HG03108 (cell line): ENCODE data around the gene LAMA3.
A peak's percentile ranks its signal among the peaks of the same experiment; 100 is the strongest.

Experiments
- ATAC-seq: cut with Tn5 transposase; IDR thresholded peaks from one replicate; pipeline ENCODE4 v1.9.1; 2021; ENCODE audit warnings: moderate library complexity; ENCODE audit not compliant: unreplicated experiment

LAMA3 gene

DNA sequence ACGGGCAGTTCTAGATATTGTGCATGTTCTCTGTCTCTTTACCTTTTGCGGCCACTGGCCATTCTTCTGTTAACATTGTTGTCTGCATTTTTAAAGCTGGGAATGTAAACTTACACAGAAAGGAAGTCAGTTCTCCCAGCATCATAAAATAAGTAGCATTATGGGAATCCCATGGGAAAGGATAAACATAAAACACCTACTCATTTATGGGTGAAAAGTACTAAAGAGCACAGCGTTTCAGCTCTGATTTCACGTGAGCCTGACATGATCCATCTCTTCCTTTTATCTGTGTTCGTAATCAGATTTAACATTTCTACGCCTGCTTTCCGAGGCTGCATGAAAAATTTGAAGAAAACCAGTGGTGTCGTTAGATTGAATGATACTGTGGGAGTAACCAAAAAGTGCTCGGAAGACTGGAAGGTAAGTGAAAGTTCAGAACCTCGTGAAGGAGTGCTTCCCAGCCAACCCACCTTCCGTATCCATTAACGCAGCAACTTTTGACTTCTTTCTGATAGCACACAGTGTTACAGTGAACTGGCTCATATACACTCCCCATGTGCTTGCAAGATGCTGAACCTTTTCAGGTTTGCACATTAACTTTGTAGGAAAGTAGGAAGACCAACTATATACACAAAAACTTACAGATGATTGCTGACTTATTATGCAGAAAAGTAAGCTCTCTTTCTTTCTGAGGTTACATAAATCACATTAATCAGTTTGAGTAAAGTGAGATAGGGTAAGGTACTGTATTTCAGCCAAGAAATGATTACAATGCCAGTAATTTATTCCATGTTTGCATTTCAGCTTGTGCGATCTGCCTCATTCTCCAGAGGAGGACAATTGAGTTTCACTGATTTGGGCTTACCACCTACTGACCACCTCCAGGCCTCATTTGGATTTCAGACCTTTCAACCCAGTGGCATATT is 238.8 kb downstream of the LAMA3 start:
- no peak for ATAC-seq

DNA sequence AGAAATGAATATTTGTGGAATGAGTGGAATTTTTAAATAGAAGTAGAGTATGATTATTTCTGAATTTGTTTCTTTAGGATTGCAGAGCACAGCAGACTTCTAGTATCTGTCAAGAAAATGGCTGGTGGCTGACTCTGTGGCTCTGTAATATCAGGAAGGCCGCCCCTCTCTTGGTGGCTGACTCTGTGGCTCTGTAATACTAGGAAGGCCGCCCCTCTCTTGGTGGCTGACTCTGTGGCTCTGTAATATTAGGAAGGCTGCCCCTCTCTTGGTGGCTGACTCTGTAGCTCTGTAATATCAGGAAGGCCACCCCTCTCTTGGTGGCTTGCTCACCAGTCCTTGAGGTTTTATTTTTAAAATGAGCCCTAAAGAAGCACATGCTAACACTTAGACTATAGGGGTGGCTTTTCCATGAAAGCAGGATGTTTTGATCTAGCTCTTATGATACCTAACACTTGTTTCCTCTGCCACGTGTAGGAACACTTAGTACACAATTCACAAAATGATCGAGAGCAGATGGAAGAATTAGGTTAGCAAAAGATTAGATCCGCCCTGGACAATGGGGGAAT is 240.2 kb downstream of the LAMA3 start:
- ATAC-seq, result no peak

DNA sequence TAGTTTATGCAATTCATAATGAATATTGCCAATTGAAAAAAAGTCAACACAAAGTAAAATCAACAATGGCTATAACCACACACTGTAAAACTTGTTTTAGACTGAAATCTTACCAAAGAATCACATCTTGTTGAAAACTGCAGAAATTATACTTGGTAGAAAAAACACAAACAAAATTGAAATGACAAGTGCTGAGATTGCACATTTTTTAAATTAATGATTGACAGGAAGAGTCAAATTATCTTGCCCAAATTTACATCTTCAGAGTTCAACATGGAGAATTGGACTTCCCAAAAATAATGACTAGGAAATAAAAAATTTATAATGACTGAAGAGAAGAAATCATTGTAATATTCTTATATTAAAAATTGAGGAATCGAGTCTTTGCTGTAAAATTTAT is 240.7 kb downstream of the LAMA3 start:
- ATAC-seq, result no peak

DNA sequence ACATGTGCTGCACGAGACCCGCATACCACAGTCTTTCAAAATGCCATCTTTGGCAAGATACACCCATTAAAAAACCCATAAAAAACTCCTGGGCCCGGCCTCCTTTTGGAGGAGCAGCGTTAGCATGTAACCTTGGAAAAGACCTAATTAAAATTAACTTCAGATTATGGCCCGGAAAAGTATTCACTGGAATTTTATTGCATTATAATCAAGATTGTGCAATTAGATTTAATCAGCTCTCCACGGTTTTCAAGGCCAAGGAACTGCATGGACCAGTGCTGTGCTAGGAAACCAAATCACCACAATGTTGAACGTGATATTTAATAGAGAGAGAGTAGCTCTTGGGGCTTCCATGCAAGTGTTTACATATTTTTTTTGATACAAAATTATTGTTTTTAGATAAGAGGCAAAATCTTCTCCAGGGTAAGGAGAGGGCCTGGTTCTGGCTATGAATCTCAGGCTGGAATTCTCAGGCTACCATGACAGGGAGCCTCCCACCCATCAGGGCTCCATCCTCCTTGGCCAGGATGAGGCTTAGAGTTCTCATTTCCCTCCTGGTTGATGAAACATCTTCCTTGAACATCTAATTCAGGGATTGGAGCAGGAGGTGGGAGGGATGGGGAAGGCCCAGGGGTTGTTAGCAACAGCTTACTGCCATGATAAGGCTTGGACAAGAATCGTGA is 243.3 kb downstream of the LAMA3 start:
- no peak for ATAC-seq

DNA sequence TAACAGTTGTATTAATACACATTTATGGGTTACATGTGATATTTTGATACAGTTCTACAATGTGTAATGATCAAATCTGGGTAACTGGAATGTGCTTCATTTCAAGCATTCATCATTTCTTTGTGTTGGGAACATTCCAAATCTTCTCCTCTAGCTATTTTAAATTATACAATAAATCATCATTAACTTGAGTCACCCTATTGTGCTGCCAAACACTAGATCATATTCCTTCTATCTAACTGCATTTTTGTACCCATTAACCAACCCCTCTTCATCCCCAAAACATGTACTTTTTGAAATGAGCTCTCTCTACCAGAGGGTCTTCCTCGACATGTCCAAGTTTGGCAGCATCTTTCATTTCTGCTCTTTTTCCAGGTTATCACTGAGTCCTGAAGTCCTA is 244.2 kb downstream of the LAMA3 start:
- no peak for ATAC-seq

DNA sequence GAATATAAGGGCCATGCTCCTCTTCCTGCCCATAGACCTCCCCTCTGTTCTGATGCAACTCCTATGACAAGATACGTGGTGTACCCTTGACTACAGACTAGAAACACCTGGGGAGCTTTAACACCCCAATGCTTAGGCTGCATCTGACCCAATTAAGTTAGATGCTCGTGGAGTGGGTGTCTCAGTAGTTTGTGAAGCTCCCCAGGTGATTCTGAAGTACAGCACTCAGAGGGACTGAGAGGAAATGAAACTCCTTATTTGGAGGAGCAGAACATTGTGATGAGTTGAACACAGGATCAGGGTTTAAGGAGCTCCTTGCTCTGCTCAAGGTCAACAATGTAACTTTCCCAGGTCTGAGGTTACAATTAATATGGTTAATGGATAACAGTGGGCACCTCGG is 245.0 kb downstream of the LAMA3 start:
- ATAC-seq, result no peak

DNA sequence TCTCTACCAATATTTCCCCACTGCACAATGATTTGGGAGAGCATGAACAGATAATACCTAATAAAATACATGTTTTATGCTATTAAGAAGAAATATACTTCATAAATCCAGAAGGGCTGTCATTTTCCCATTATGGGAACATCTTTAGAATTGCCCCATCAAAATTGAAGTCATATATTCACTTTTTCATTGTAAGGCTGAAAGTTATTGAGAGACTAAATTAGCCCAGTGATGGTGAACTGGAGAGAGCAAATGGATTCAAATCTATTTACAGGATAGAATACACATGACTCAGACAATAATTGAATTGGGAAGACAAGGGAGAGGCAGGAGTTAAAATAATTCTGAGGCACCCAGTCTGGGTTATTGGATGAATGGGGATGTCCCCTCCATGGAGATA is 245.6 kb downstream of the LAMA3 start:
- no peak for ATAC-seq

DNA sequence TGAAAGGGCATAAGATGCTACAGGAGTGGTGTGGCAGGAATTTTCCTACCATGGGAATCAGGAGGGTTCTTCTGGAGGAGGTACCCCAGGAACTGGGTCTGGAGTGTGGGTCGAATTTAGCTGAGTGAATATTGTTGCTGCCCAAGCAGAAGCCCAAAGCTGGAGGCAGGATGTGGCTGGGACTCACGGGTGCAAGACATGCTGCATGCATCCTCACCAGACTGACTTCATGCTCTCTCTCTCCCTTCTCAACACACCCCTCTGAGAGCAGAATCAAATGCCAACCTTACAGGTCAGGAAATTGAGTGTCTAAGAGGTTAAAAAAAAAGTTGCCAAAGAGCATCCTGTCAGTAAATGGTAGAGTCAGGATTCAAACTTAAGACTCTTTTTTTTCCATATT is 246.6 kb downstream of the LAMA3 start:
- ATAC-seq, result no peak

DNA sequence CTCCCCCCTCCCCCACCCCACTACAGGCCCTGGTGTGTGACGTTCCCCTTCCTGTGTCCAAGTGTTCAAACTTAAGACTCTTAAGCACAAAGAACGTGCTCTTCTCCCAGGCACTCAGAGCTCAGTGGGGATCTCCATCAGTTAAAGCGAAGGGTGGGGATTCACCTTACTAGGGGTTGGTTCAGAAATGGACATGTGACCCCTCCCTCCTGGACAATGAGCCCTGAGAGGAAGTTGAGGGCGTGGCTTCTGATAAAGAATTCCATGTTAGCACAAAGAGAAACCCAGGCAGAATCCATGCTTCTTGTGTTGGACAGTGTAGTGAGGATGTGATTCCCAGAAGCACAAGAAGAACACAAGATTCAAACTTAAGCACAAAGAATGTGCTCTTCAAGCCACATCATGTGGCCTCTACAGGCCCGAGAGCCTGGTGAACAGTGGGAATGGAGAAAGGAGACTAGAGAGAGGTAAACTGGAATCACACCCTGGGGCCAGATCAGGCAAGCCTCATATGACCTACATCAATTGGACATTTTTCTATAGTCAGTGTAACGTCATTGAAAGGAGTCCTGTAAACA is 247.2 kb downstream of the LAMA3 start:
- ATAC-seq, result no peak

DNA sequence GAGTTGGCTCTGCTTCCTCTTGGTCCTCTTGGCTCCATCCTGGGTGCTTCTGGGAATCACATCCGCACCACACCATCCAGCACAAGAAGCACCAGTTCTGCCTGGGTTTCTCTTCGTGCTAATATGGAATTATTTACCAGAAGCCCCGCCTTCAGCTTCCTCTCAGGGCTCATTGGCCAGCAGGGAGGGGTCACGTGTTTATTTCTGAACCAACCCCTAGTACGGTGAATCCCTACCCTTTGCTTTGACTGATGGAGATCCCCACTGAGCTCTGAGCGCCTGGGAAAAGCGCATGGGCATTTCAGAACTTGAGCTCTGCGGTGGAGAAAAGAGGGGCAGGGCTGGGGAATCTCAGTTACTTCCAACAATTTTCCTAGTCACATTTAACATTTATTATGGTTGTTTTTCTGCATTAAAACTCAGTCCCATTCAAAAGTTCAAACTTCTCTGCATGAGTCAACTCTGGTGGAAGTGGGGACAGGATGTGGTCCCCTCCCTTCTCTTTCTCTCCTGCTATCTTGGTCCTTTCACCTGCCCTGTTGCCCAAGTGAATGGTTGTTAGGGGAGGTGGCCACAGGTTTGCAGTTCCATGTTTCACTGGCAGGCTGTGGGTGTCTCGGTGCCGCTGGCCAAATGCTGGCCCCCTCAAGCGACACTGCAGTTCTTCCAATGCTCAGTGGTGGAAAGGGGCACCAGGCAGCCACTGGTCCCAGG is 248.9 kb downstream of the LAMA3 start:
- ATAC-seq, result peak; percentile 44

DNA sequence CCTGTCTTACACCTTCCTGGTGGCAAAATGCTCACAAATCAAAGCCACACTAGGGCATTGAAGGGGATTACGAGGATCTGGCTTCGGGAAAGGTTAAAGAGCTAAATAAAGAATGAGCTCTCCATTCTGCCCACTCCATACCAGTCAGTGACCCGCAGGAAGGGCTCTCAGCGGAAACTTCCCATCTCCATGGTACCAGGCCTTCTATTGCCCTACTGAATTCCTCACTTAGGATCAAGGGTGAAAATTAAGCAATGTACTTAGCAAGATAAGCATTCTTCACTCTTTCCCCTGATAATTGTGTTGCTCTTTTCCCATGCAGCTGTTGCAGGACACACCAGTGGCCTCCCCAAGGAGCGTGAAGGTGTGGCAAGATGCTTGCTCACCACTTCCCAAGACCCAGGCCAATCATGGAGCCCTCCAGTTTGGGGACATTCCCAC is 249.7 kb downstream of the LAMA3 start:
- ATAC-seq, result no peak

DNA sequence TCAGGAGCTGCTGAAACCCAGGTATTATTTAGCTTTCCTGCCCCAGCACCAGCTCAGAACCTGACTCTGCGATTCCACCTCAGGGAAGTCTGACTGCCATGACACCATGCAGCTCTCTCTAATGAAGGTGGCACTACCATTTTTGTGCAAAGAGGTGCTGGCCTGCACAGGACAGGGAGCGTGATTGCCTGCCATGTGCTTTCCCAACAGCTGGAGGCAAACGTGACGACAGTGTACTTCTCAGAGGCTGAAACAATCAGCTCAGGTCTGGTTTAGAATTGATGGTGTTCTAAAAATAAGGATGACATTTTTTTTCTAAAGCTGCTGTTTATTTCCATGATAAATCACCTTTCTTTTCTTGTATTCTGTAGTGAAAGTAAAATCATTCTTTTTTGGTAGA is 250.1 kb downstream of the LAMA3 start:
- ATAC-seq, result no peak

DNA sequence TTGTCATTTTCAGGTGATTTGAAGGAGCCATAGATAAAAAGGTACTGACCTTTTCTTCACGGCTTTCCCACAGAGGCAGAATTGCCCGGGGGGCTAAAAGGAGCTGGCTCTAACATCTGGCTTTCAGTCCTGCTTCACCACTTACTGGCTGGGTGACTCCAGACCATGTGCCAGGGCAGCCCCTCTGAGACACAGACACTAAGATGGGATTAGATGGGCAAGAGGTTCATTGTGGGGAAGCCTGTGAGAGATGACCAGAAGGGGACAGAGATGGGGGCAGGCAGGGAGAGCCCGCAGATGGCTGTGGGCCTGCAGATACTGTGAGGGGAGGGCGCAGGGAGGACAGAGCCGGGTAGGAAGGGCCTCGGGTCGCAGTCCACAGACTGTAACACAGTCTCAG is 250.6 kb downstream of the LAMA3 start:
- ATAC-seq, result no peak

DNA sequence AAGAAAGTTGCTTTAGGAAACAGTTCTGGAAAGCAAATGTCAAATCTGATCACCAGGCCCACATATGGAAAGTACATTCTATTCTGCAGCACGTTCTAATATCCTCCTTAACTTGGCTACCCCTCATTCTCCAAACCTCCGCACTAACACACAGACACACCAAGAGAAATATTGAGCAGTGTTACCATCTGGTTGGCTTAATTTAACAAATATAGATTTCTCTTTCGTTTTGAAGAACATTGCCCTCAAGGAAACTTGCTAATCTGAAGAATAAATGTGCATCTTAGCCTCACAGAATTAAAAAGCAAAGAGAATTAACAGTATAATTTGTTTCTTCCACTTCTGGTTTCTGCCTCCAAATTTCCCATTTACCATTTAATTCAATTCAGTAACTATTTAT is 252.5 kb downstream of the LAMA3 start:
- no peak for ATAC-seq

DNA sequence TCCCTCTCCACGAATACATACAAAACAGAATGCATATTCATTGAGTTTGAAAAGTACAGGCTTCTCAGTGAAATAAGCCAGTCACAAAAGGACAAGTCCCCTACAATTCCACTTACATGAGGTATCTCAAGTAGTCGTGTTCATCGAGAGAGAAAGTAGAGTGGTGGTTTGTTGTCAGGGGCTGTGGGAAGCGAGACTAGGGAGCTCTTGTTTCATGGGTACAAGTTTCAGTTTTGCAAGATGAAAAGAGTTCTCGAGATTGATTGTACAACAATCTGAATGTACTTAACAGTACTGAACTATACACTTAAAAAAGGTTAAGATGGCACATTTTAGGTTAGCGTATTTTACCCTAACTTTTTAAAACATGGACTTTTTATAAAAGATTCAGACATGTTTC is 253.9 kb downstream of the LAMA3 start:
- ATAC-seq, result peak; percentile 58

DNA sequence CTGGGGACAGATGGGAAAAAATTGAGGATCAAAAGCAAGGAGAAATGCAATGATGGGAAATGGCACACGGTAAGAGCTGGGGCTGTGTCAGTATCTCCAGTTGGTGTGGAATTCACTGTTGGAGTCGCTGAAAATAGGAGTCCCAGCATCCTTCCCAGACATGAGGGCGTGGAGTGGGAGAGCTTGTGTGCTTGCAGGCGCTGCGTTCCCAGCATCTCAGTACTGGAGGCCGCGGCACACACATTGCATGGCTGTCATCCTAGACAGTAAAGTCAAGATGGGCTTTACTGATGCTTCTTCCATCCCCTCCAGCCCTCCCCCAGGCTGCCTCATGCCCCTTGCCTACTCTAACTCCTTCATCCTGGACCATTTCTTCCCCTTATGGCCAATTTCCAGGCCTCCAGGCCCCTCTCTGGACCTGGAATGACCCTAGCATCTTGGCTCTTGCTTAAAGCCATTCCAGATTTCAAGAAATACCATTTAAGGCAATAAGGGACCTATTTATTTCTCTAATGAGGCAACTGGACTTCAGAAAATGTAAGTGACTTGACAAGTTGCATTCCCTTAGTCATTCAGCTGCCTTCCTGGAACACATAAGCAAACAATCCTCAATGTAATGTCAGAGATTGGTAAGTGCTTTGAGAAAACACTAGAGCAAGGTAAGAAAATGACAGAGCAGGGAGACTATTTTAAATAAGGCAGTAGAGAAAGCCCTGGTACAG is 254.8 kb downstream of the LAMA3 start:
- ATAC-seq, result no peak

DNA sequence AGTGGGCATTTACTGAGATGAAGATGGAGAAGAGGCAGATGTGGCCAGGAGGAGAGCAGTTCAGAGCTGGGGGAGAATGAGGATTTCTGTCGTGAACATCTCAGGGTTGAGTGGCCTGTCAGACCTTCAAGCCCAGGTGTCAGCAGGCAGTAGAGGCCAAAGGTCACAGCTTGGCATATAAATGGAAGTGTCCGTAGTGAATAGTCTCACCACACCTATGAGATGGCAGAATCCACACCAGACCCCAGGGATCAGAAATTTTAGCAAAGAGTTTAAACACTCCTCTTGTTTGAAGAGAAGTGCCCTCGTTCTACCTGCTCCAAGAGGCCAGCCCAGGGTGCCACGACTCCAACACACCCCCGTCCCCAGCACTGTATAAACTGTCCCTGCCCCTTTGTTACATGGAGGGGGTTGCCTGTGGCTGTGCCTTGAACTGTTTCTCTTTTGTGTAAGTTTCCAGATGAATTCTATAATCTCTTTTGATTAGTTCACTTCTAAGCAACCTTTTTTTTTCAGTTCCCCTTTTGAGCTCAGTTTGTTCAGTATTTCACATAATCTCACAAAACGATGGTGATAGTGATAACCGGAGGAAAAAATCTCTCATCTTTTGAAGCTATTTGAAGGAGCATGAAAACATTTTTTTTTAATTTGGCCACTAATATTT is 256.3 kb downstream of the LAMA3 start:
- ATAC-seq, result no peak

DNA sequence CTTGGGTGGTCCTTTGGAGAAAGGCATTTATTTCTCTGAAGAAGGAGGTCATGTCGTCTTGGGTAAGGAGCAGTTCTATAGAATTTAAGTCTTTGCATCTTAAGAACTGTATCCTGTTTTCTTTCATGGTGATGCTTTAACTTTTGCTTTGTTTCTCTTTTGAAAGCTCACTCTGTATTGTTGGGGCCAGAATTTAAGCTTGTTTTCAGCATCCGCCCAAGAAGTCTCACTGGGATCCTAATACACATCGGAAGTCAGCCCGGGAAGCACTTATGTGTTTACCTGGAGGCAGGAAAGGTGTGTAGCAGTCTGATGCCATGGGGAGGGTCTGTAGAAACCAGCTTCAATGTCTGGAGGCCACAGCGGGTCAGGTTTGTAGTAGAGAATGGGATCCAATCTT is 260.6 kb downstream of the LAMA3 start:
- ATAC-seq, result no peak

DNA sequence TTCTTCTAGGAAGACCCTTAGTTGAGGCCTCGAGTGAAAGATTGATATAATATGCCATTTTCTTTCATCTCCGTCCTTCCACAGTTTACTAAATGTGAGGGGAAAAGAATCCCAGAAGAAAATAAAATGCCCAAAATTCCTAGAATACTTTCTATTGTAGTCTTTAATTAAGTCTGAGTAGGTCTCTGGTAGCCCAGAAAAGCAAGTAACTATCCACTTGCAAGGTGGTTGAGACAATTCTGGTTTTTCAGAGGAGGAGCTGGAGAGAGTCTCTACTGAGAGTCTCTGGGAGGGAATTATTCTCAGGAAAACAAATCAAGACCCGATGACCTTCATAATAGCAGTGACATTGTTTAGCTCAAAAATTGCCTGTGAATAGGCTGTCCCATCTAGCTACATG is 261.4 kb downstream of the LAMA3 start:
- ATAC-seq, result no peak

DNA sequence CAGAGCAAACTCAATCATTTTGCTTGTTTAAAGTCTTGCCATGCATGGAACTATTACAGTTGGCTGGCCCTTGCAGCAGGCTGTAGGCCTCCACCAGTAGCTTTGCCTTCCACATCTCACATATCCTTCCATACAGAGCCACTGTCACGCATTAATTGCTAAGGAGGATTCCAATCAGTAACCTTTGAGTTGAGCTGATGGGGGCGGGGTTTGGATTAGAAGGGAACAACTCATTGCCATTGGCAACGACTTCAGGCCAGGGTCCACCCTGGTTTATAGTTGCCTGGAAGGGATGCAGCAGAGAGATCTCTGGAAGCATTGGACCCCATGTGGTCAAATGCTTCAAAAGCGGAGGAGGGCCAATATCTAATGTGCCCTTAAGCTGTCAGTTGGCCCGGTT is 262.0 kb downstream of the LAMA3 start:
- ATAC-seq, result no peak
